Thyroid gland (tissue), 4 donors: ENCODE measurements around the gene ACE. TPM values are rescaled to one million over a fixed set of nuclear protein-coding genes. Genes with fewer than 3 reads are reported as not detected.

ENCODE experiments used
- DNase-seq, 2 donors: peaks; one replicate each; pipeline ENCODE4 v3.0.0-alpha.2; 2019
- H3K27ac ChIP-seq, 3 donors: fragments of 200-600 bp; sonication (generic); 1 replicate in 2 of 3; 2 replicates in 1 of 3; pipeline ENCODE4 v1.5.1; 2016 to 2019; ENCODE audit warnings: mild to moderate bottlenecking in 1 of 3, moderate library complexity in 1 of 3
- H3K27me3 ChIP-seq: fragments of 200-600 bp; sonication (generic); one replicate; pipeline ENCODE4 v1.5.1; 2019
- H3K36me3 ChIP-seq, 2 donors: fragments of 200-600 bp; sonication (generic); one replicate each; pipeline ENCODE4 v1.5.1; 2016 to 2019
- H3K4me1 ChIP-seq, 2 donors: fragments of 200-600 bp; sonication (generic); one replicate each; pipeline ENCODE4 v1.5.1; 2017 to 2019
- H3K4me3 ChIP-seq, 3 donors: fragments of 200-600 bp; sonication (generic); replicated peaks in 1 of 3; 1 replicate in 2 of 3; 2 replicates in 1 of 3; pipeline ENCODE4 v1.5.1; 2016; ENCODE audit warnings: mild to moderate bottlenecking in 1 of 3
- H3K9me3 ChIP-seq: fragments of 200-600 bp; sonication (generic); one replicate; pipeline ENCODE4 v1.5.1; 2017
- POLR2A ChIP-seq, 2 donors: fragments of 450-650 bp; IDR thresholded peaks; one replicate each; pipeline ENCODE4 v1.6.1; 2017; ENCODE audit warnings: antibody characterized with exemption in 2 of 2, mild to moderate bottlenecking in 2 of 2, moderate library complexity in 1 of 2
- WGBS, 2 donors: methylation state at CpG; one replicate each; pipeline ENCODE4 v1.1.5; 2017; 5-methylcytosine and 5-hydroxymethylcytosine counted together
- intact Hi-C: fragments of 100-400 bp; cut with DNase I; formaldehyde crosslinking; loops from one replicate; pipeline ENCODE4 v1.15.1; 2023
- total RNA-seq, 4 donors: library from RNA; depleted of rRNA; stranded (reverse); fragments of >200 nt; gene quantifications; one replicate each; pipeline ENCODE4 v1.2.3, GENCODE V29; 2016
- TF ChIP-seq, protein P1 (sequence below), 6 experiments: fragments of 200-600 bp in 3 of 6; fragments of 450-650 bp in 3 of 6; sonication (generic) in 3 of 6; IDR thresholded peaks; one replicate each; pipeline ENCODE4 v1.5.1; 2016 to 2019; ENCODE audit warnings: antibody characterized with exemption in 6 of 6, mild to moderate bottlenecking in 2 of 6, inconsistent platforms in 1 of 6, moderate library complexity in 1 of 6

ACE gene
- total RNA-seq, 4 donors from 2014 or later = 1.1 to 12.7 (median 10.3) TPM

DNA sequence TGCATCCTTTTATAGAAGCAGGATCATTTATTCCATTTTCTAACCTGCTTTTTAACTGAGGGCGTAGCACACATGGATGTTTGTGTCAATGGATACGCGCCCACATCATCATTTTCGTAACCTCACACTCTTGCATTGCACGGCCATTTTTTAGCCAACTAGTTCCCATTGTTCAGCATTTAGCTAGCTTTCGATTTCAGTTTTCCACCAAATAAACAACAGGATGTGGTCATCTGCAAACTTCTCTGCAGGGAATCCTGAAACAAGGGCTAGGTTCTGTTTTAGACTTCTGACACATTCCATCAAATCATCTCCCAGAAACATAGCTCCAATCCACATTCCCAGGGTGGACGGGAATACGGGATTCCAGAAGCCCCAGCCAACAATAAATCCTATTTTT is 37.2 kb upstream of the ACE start:
- Histone ChIP-seq H3K4me1 (peaks cover 24 to 44% of the 10 kb centered on the region in 2 donors), H3K27ac (peak overlapping the region in 2 of 3 donors; percentile 37 to 58), H3K9me3 (no peaks in the 10 kb centered on the region), H3K4me3 (no peak overlapping the region), H3K36me3 (no peaks in the 10 kb centered on the region), H3K27me3 (no peaks in the 10 kb centered on the region)
- intact Hi-C loops = no loop called here
- 76 to 80% methylated on average over 8 of the region's 8 CpGs for WGBS, 2 donors
- no peak for DNase-seq
- TF ChIP-seq, protein P1, sequence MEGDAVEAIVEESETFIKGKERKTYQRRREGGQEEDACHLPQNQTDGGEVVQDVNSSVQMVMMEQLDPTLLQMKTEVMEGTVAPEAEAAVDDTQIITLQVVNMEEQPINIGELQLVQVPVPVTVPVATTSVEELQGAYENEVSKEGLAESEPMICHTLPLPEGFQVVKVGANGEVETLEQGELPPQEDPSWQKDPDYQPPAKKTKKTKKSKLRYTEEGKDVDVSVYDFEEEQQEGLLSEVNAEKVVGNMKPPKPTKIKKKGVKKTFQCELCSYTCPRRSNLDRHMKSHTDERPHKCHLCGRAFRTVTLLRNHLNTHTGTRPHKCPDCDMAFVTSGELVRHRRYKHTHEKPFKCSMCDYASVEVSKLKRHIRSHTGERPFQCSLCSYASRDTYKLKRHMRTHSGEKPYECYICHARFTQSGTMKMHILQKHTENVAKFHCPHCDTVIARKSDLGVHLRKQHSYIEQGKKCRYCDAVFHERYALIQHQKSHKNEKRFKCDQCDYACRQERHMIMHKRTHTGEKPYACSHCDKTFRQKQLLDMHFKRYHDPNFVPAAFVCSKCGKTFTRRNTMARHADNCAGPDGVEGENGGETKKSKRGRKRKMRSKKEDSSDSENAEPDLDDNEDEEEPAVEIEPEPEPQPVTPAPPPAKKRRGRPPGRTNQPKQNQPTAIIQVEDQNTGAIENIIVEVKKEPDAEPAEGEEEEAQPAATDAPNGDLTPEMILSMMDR (IDR thresholded peaks at IDR 0.05) = no peak
- TF ChIP-seq POLR2A (IDR thresholded peaks at IDR 0.05) = no peak

DNA sequence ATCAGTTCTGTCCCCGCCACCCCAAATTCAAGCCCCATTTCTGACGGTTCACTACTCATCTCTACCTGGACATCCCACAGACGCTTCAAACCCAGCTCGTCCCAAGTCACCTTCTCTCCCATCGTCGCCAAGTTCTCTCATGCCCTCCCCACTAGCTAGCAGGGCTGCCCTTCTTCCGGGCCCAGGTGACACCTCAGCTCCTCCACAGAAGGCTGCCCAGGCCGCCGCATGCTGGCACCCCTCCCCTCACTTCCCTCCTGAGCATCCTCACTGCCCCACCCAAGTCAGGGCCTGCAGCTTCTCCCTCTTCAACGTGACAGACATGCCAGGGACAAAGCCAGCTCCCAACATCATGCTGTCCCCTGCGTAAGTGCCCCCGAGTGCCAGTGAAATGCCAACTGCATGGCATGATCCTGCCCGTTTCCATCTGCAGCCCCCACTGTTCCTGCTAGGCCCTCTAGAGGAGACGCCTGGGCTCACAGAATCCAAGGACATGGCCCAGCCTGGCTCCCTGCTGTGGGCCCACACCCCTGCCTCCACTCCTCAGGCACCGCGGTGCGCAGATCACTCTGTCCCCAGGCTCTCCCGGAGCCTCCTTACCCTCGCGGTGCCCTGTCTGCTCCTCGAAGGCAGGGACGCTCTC is 36.6 kb upstream of the ACE start:
- H3K27ac ChIP-seq = peak overlapping the region in 2 of 3 donors; percentile 37 to 58

GRCh38 chr17:63440770-63441335 is 36.0 kb upstream of the ACE start:
- Histone ChIP-seq H3K27me3 (no peaks in the 10 kb centered on the region), H3K9me3 (no peaks in the 10 kb centered on the region), H3K4me3 (no peak overlapping the region), H3K36me3 (no peaks in the 10 kb centered on the region), H3K27ac (peak overlapping the region in 2 of 3 donors; percentile 37 to 58), H3K4me1 (peaks cover 20 to 36% of the 10 kb centered on the region in 2 donors)
- TF ChIP-seq, protein P1 (IDR thresholded peaks at IDR 0.05) = no peak
- no peak for TF ChIP-seq POLR2A (IDR thresholded peaks at IDR 0.05)
- no peak for DNase-seq
- 79 to 84% methylated on average over 12 to 16 of the region's 16 CpGs for WGBS, 2 donors
- intact Hi-C loops = no loop called here

More for the DNA sequence above, 36.6 kb upstream of the ACE start:
- TF ChIP-seq, protein P1 (IDR thresholded peaks at IDR 0.05) = no peak
- TF ChIP-seq POLR2A (IDR thresholded peaks at IDR 0.05) = no peak
- WGBS, 2 donors = 80 to 88% methylated on average over 20 to 22 of the region's 22 CpGs
- DNase-seq = no peak
- Histone ChIP-seq H3K27me3 (no peaks in the 10 kb centered on the region), H3K4me3 (no peak overlapping the region), H3K9me3 (no peaks in the 10 kb centered on the region), H3K4me1 (peaks cover 26 to 42% of the 10 kb centered on the region in 2 donors), H3K36me3 (no peaks in the 10 kb centered on the region)
- intact Hi-C loops = no loop called here

DNA sequence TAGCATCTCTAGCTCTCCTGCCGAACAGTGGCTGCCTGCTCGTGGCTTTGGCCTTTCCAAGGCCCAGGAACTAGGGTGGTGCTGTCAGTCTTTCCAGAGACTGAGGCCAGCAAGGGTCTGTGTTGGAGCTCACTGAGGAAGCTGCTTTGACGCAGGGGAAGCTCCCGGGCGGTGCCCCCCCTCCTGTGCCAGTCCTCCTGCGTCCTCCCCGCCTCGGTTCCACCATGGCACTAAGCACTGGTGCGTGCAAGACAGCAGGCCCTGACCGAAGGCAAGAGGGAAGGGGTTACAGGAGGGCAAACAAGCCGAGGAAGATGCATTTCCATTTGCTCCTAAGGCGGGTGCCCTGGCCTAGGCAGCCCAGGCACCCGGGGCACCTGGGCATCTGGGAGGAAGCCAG is 35.2 kb upstream of the ACE start:
- no peak for DNase-seq
- WGBS, 2 donors = 85 to 86% methylated on average over 9 to 12 of the region's 13 CpGs
- intact Hi-C loops = no loop called here
- peaks cover 16 to 32% of the 10 kb centered on the region in 2 donors for H3K4me1 ChIP-seq
- peak overlapping the region in 1 of 3 donors; percentile 4 for H3K27ac ChIP-seq
- no peaks in the 10 kb centered on the region for H3K36me3 ChIP-seq
- no peak overlapping the region for H3K4me3 ChIP-seq
- TF ChIP-seq, protein P1 (IDR thresholded peaks at IDR 0.05) = no peak
- TF ChIP-seq POLR2A (IDR thresholded peaks at IDR 0.05) = no peak
- H3K27me3 ChIP-seq = no peaks in the 10 kb centered on the region
- H3K9me3 ChIP-seq = no peaks in the 10 kb centered on the region

- peaks cover 20 to 32% of the 10 kb centered on the region in 2 donors for H3K4me1 ChIP-seq
- intact Hi-C loops = no loop called here
- no peaks in the 10 kb centered on the region for H3K27me3 ChIP-seq
- TF ChIP-seq POLR2A (IDR thresholded peaks at IDR 0.05) = no peak
- TF ChIP-seq, protein P1 (IDR thresholded peaks at IDR 0.05) = no peak
- no peaks in the 10 kb centered on the region for H3K9me3 ChIP-seq
- H3K36me3 ChIP-seq = no peaks in the 10 kb centered on the region
- 86 to 90% methylated on average over 8 of the region's 8 CpGs for WGBS, 2 donors
- no peak for DNase-seq
- H3K27ac ChIP-seq = peak overlapping the region in 1 of 3 donors; percentile 4
- H3K4me3 ChIP-seq = no peak overlapping the region
Observed at GRCh38 chr17:63442074-63442473, 34.8 kb upstream of the ACE start.
